ENCODE measurements around the gene MMP13.
"Not testable (repeated sequence)": the region's sequence is repeated elsewhere in the genome, so short reads cannot be mapped to it uniquely, and the experiment has no call there.

Gene MMP13

GRCh38 chr11:102955624-102956023 lies at the start of gene MMP13:
Gene MMP13 (minus strand): TSS chr11:102955732. CDS start chr11:102955705, 27 bp downstream.
- no peak for DNase-seq (ENCODE audit: low read depth)

DNA sequence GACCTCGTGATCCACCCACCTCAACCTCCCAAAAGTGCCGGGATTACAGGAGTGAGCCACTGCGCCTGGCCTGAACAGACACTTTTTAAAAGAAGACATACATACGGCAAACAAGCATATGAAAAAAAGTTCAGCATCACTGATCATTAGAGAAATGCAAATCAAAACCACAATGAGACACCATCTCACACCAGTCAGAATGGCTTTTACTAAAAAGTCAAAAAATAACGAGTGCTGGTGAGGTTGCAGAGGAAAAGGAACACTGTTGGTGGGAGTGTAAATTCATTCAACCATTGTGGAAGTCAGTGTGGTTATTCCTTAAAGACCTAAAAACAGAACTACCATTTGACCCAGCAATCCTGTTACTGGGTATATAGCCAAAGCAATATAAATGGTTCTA lies 48.7 kb upstream of the MMP13 start:
- not testable (repeated sequence) for DNase-seq (ENCODE audit: low read depth)

DNA sequence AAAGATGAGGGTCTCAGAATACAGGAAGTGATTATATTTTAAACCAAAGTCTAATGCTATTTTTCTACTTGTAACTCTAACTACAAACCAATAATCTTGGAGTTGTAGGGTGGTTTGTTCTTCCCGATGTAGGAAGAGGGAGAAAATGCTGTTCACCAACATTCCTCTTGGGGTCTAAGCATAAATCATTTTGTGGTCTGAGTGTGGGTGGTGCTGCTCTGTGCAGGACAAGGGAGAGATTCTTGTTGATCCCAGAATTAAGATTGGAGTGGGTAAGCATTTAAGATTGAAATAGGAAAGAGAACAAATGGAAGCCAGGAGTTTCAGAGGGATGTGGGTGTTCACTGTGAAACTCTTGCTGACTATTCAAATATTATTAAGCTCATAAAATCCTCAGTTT lies 38.6 kb upstream of the MMP13 start:
- no peak for DNase-seq (ENCODE audit: low read depth)

- no peak for DNase-seq (ENCODE audit: low read depth)
These were observed 36.2 kb upstream of the MMP13 start for GRCh38 chr11:102991776-102992175.

DNA sequence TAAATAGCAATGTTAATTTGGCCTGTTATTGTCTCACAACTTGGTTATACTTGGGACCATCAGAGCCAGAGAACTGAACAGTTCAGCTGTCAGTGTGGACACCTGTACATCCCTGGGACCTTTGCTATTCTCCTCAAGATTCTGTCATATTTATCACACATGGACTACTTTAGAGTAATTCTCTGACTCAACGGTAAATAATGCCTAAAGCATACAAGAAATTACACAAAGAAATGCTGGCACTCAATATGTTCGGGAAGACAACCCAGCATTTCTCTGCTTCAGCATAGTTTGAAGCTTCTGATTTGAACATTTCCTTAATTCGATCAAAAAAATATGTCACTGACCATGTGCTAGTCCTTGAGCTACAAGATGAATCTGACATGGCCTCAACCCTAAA lies 34.6 kb upstream of the MMP13 start:
- no peak for DNase-seq (ENCODE audit: low read depth)

DNA sequence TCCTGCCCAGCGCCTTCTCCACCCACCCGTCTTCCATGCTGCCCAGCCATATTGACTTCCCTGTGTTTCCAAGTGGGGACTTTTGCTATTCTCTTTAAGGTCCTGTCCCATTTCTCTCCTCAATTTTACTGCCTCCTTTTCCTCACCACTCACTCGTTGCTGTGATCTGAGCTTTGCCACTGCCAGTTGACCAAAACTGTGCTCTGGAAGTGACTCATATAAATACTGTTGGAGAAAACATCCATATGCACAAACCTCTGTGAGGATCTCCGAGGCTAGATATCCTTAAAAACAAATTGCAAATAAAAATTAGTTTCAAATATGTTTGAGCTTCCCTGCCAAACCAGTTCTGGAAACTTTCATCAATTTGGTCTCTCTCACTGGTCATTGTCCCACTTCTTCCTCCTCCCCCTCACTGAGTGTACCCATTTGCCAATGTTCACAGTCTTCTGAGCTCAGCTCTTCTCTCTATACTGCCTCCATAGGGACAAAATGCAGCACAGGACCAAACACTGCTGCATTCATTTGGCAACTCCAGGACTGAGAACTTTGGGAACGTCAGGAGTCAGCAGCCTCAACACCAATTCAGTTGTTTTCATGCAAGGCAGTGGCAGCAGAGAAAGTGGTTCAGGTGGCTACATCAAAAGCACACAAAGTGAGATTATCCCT lies 34.0 kb upstream of the MMP13 start:
- no peak for DNase-seq (ENCODE audit: low read depth)

GRCh38 chr11:102986815-102987214 lies 31.3 kb upstream of the MMP13 start:
- no peak for DNase-seq (ENCODE audit: low read depth)

- no peak for DNase-seq (ENCODE audit: low read depth)
These were observed 30.3 kb upstream of the MMP13 start for GRCh38 chr11:102985850-102986249.

GRCh38 chr11:102983486-102983885 lies 28.0 kb upstream of the MMP13 start:
- DNase-seq (ENCODE audit: low read depth), result no peak

- DNase-seq (ENCODE audit: low read depth), result no peak
These were observed 25.9 kb upstream of the MMP13 start for GRCh38 chr11:102981324-102981910.

- DNase-seq (ENCODE audit: low read depth), result no peak
These were observed 19.2 kb upstream of the MMP13 start for GRCh38 chr11:102974552-102975280.

DNA sequence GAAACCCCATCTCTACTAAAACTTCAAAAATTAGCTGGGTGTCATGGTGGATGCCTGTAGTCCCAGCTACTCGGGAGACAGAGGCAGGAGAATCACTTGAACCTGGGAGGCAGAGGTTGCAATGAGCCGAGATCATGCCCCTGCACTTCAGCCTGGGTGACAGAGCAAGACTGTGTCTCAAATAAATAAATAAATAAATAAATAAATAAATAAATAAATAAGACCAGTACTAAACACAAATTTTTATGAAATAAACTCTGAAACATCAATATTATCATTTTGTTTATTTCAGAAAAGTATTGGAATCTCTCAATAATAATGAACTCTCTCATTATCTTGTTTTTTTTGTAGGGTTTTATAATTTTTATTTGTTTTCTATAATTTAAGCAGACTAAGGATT lies 18.2 kb upstream of the MMP13 start:
- not testable (repeated sequence) for DNase-seq (ENCODE audit: low read depth)

DNA sequence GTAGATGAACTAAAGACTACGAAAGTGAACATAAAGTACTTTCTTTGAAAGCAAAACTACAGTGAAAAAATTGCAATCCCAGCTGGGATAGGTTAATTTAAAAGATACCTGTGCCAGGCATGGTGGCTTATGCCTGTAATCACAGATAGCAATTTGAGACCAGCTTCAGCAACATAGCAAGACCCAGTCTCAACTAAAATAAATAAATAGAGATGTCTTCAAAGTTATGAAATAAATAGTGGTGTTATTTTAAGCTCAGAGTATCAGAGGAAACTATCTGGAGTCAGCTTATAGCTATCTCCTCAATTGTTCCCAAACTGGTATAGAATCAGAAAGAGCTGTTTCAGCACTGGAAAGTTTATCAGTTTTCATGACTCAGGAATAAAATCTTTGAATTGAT lies 17.3 kb upstream of the MMP13 start:
- DNase-seq (ENCODE audit: low read depth), result no peak

DNA sequence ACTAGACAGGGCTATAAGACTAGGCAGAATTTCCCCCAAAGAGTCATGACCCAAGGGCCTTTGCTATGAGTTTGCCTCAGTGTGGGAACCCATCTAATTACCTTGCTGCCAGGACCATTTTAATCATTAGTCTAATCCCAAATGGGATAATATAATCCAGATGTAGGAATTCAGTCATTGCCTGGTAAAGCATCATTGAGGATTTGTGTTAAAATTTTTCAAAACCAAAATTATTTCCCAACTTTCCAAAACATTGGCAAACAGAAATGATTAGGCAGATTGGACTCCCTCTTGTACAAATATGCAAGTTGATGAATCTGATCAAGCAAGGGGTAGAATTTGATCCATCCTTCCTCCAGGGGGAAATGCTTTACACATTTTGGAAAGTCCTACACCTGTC lies 16.2 kb upstream of the MMP13 start:
- DNase-seq (ENCODE audit: low read depth), result no peak

DNA sequence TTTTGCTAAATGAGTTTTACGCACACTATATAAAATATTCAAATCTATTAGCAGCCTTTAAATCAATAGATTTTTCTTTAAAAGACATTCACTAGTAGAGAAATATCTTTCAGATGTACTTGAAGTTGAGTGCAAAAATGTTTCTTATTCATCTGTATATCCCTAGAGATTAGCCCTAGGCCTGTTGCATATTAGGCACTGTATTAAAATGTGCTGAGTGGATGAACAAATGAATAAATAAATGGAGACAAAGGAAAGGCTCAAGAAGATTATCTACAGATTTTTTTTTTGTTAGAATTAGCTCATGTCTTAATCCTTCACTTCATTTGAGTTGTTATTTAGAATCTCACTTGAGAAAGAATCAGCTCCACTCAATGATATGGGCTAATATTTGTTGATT lies 12.0 kb upstream of the MMP13 start:
- no peak for DNase-seq (ENCODE audit: low read depth)

- DNase-seq (ENCODE audit: low read depth), result no peak
These were observed 10.5 kb upstream of the MMP13 start for GRCh38 chr11:102966011-102966410.

GRCh38 chr11:102964867-102965266 lies 9.3 kb upstream of the MMP13 start:
- no peak for DNase-seq (ENCODE audit: low read depth)

DNA sequence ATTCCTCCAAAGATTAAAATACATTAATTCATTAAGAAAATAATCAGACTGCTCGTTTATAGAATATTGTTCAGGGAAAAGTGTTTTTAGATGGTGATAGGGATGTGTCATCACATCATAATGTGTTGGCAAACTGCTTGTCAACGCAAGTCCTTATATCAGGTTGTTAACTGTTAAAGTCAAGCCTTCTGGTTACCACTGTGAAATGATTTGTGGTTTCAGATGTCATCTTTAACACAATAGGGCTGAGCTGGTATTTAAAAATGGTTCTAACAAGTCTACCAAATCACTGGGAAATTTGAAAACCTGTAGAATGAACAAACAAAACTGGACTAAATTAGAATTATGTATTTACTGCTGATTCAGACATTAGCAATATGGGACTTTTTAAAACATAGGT lies 2.4 kb upstream of the MMP13 start:
- no peak for DNase-seq (ENCODE audit: low read depth)

GRCh38 chr11:102950622-102951081 lies 4.9 kb downstream of the MMP13 start:
- DNase-seq (ENCODE audit: low read depth), result no peak

- no peak for DNase-seq (ENCODE audit: low read depth)
These were observed 9.3 kb downstream of the MMP13 start for GRCh38 chr11:102946237-102946636.

DNA sequence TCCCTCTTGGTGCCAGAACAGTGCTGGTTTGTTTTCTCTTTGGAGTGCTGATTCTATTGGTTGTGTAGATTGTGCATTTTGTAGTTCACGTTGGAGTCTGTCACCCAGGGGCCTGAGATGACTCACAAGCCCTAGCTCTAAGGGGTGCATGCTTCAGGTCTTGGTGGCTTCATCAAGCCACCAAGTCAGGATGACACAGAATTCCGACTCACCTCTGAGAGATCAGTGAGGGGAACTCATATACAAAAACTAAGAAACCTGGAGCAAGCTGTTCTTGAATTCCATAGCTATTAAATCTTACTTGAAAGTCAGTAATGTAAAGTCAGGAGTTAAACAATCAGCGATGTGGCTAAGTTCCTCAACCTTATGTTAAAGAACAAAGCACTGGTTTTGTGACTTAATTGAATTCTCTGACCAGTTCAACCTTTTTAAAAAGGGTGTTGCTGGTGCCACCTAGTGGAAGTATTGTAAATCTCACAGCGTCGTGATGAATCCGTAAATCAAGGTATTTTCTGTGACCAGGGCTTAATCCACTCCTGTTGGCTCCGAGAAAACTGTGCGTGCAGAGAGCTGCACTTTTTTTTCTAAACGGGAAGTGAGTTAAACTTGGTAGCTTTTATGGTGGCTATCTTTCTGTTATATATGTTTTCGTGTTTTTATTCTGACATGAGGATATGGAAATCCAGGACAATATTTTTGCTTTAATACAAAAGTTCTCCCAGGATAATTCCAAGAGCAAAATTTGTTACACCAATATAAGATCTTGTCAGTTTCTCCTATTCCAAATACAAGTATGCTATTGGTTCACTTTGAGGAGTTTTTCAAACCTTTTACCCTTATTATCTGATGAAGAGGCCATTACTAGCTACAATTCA lies 14.6 kb downstream of the MMP13 start:
- DNase-seq (ENCODE audit: low read depth), result no peak

GRCh38 chr11:102936864-102937509 lies 18.5 kb downstream of the MMP13 start:
- no peak for DNase-seq (ENCODE audit: low read depth)

Measured in activated T-helper 9 cell treated with anti-CD3 and anti-CD28 coated beads, Interleukin-2, amount 50 U/mL, for 16 hours (primary cell).